GOT3 (cell line): ENCODE measurements around the gene TTC33.
"Not testable (repeated sequence)": the region's sequence is repeated elsewhere in the genome, so short reads cannot be mapped to it uniquely, and the experiment has no call there.

Experiments used
- DNase-seq: peaks from one replicate; lab custom pipeline; 2025; ENCODE audit warnings: mixed read lengths; lab: John Stamatoyannopoulos, UW

TTC33 gene

DNA sequence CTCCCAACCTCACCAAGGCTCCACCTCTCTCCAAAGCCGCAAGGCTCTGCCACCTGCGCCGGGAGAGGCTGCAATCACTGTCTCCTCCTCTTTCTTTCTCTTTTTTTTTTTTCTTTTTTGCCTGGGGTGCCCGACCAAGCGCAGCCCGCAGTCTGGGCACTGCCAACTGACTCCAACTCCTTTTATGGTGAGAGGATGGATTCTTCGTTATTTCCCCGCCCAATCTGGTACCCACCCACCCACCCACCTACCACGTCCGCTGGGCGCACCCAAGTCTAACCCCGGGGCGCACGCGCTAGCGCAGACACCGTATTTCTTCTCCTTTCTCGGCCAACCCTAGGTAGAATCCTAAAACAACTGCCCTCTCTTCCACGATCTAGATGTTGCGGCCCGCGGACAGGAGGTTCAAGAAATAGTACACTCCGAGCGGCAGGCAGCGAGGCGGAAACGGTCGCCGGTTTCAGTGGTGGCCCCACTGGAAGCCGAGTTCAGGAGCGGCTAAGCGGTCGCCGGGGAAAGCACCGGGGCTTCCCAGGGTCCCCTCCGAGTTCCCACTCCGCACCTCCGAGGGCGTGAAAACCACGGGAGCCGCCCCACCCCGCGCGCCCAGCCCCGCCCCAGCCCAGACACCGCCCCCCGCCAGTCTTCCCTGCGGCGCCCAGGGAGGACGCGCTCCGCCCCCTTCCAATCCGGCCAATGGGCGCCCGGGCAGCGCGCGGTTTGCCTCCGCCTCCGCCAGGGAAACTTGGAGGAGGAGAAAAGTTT is 76.4 kb downstream of the TTC33 start:
- peak; percentile 65 for DNase-seq

- no peak for DNase-seq
These were observed 77.2 kb downstream of the TTC33 start for GRCh38 chr5:40678460-40679147.

DNA sequence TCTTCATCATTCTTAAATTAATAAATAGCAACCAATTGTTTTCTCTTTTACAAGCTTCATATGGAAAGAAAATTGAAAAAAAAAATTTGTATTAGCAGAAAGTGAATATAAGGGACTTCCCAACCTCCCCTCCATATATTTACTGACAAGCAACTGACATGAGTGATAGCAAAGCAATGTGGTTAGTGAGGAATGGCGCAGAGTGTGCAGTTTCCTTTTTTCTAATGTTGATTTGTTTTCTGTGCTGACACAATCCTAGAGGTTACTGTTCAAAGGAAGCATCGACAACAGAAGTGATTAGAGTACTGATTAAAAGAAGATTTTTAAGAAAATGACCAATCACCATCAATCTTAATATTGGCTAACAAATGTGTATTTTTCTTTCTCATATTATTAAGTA is 77.7 kb downstream of the TTC33 start:
- DNase-seq: no peak

GRCh38 chr5:40677456-40677855 is 78.3 kb downstream of the TTC33 start:
- DNase-seq: no peak

GRCh38 chr5:40676613-40677343 is 79.0 kb downstream of the TTC33 start:
- no peak for DNase-seq

GRCh38 chr5:40675396-40676133 is 80.2 kb downstream of the TTC33 start:
- DNase-seq: no peak

GRCh38 chr5:40674661-40675235 is 81.0 kb downstream of the TTC33 start:
- no peak for DNase-seq

- no peak for DNase-seq
These were observed 83.3 kb downstream of the TTC33 start for GRCh38 chr5:40672425-40672824.

GRCh38 chr5:40669606-40670390 is 86.0 kb downstream of the TTC33 start:
- no peak for DNase-seq

- no peak for DNase-seq
These were observed 88.5 kb downstream of the TTC33 start for GRCh38 chr5:40667161-40667663.

GRCh38 chr5:40666657-40667056 is 89.1 kb downstream of the TTC33 start:
- DNase-seq: no peak

- DNase-seq: no peak
These were observed 90.0 kb downstream of the TTC33 start for GRCh38 chr5:40665635-40666298.

- DNase-seq: no peak
These were observed 95.0 kb downstream of the TTC33 start for GRCh38 chr5:40660751-40661150.

GRCh38 chr5:40656766-40657165 is 99.0 kb downstream of the TTC33 start:
- no peak for DNase-seq

DNA sequence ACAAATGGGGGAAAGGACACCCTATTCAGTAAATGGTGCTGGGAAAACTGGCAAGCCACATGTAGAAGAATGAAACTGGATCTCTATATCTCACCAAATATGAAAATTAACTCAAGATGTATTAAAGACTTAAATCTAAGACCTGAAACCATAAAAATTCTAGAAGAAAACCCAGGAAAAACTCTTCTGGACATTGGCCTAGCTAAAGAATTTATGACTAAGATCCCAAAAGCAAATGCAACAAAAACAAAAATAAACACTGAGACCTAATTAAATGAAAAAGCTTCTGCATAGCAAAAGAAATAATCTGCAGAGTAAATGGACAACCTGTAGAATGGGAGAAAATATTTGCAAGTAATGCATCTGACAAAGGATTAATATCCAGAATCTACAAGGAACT is 99.7 kb downstream of the TTC33 start:
- not testable (repeated sequence) for DNase-seq

DNA sequence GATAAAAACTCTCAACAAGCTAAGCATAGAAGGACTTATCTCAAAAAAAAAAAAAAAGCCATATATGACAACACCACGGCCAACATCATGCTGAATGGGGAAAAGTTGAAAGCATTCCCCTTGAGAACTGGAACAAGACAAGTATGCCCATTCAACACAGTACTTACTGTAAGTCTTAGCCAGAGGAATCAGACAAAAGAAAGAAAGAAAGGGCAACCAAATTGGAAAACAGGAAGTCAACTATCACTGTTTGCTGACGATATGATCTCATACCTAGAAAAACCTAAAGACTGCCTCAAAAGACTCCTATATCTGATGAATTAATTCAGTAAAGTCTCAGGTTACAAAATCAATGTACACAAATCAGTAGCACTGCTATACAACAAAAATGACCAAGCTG is 100.6 kb downstream of the TTC33 start:
- no peak for DNase-seq

GRCh38 chr5:40654377-40654991 is 101.3 kb downstream of the TTC33 start:
- no peak for DNase-seq

GRCh38 chr5:40653221-40654022 is 102.3 kb downstream of the TTC33 start:
- no peak for DNase-seq
